AG09319 (cell line): ENCODE data around the gene DQX1.

Experiments
- DNase-seq: peaks from one replicate; pipeline ENCODE4 v3.0.0-alpha.2; 2010; ENCODE audit warnings: low read depth; ENCODE audit errors: extremely low read depth
- TF ChIP-seq, protein P1 (sequence below): IDR thresholded peaks from 2 replicates; pipeline ENCODE4 v1.5.1; 2011; ENCODE audit warnings: low read depth, mild to moderate bottlenecking, inconsistent platforms, low read length, moderate library complexity

The DQX1 gene

DNA sequence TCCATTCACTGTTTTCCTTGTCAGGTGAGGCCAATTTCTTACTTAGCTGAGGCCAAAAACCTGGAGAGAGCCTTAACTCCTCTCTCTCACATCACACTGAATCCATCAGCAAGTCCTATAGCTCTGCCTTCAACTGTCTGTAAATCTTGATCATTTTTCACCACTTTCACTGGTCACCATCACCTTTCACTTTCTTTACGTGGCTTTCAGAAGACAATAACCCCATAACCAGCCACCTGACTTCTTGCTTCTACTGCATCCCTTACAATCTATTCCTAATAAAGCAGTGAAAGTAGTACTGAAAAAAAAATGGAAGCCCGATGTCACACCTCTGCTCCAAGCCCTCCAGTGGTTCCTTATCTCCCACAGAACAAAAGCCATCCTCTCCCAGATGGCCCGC is 20.0 kb upstream of the DQX1 start:
- DNase-seq = no peak
- TF ChIP-seq, protein P1, sequence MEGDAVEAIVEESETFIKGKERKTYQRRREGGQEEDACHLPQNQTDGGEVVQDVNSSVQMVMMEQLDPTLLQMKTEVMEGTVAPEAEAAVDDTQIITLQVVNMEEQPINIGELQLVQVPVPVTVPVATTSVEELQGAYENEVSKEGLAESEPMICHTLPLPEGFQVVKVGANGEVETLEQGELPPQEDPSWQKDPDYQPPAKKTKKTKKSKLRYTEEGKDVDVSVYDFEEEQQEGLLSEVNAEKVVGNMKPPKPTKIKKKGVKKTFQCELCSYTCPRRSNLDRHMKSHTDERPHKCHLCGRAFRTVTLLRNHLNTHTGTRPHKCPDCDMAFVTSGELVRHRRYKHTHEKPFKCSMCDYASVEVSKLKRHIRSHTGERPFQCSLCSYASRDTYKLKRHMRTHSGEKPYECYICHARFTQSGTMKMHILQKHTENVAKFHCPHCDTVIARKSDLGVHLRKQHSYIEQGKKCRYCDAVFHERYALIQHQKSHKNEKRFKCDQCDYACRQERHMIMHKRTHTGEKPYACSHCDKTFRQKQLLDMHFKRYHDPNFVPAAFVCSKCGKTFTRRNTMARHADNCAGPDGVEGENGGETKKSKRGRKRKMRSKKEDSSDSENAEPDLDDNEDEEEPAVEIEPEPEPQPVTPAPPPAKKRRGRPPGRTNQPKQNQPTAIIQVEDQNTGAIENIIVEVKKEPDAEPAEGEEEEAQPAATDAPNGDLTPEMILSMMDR = no peak

DNA sequence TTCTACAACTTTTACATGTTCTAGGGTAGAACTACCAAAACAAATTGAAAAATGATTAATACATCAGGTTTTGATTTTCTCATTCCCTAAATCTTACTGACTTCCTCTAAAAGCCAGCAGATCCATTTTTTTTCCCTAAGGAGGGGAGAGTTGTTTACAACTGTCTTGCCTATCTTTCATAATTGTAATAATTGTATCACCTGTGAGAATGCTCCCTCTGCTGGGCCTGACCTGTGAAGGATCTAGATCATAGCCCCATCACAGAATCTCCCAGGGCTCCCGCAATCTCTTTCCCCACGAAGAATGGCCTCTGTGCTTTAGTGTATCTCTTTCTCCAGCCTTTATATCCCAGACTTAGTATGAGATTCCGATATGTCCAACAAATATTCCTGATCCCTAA is 18.6 kb upstream of the DQX1 start:
- TF ChIP-seq, protein P1 = no peak
- DNase-seq = no peak

DNA sequence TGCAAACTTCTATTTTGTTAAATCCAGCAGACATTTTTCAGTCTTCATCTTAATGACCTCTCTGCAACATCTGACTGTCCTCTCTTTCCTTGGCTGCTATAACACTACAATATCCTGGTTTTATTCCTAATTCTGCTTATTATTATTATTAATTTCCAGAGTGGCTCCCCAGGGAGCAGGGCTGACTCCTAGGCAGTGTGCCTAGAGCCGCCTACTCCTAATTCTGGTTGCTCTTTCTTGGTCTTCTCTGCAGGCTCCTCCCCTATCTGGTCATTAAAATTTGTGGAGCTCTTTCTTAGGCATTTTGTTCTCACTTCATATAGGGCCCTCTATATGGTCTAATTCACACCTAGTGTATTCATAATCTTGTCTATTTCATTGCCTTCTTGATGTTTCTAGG is 16.9 kb upstream of the DQX1 start:
- DNase-seq = no peak
- TF ChIP-seq, protein P1 = no peak

DNA sequence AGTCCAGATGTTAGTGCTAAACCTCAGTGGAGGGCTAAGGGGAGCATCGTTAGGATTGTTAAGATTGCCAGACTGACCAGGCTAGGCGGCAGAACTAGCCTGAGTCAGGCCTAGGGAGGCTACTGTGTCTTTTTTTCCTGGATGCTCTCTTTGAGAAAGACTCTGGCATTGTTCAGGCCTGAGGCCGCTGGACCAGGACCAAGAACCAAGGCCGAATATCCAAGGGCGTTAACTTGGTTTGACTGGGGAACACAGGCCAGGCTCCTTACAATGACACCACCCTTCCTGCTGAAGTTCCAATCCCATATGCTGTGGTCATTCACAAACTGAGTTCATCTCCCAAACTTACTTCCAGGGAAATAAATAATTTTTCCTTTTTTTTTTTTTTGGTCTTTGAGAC is 14.3 kb upstream of the DQX1 start:
- TF ChIP-seq, protein P1 = no peak
- DNase-seq = no peak

DNA sequence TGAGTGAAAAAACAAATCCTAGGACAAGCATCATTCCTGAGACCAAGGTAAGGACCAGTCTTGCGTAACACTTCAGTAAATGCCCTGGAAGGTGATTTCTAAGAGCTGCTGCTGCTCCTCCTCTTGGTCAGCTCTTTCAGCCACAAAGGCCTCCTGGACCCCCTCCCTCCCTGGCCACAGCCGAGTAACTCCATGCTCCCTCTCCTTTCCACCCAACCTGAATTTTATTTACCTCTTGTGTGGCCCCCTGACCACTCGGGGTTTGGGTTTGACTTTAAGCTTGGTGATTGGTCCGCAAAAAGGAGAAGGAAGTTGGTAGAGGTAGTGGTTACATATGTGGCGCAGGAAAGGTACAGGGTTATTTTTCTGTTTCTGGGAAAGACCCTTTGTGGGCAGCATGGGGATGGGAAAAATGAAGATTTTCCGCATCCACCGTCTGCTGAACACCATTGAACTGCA is 12.9 kb upstream of the DQX1 start:
- TF ChIP-seq, protein P1 = no peak
- no peak for DNase-seq

DNA sequence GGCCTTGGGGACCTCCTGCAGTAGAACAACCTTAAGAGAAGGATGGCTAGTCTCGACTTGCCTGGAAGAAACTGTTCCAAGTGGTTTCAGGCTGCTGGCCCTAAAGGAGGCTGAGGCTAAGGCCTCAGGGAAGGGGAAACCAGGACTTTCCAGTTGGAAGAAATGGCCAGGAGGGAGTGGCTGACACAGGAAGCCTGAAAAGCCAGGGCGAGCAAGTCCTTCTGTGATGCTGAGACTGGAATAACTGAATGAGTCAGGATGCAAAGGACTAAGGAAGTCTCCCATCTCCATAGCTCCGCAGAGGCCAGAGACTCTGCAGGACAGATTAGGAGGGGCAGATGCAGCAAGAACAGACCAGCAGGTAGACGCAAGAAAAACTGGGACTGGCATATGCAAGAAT is 11.1 kb upstream of the DQX1 start:
- no peak for DNase-seq
- TF ChIP-seq, protein P1 = no peak

DNA sequence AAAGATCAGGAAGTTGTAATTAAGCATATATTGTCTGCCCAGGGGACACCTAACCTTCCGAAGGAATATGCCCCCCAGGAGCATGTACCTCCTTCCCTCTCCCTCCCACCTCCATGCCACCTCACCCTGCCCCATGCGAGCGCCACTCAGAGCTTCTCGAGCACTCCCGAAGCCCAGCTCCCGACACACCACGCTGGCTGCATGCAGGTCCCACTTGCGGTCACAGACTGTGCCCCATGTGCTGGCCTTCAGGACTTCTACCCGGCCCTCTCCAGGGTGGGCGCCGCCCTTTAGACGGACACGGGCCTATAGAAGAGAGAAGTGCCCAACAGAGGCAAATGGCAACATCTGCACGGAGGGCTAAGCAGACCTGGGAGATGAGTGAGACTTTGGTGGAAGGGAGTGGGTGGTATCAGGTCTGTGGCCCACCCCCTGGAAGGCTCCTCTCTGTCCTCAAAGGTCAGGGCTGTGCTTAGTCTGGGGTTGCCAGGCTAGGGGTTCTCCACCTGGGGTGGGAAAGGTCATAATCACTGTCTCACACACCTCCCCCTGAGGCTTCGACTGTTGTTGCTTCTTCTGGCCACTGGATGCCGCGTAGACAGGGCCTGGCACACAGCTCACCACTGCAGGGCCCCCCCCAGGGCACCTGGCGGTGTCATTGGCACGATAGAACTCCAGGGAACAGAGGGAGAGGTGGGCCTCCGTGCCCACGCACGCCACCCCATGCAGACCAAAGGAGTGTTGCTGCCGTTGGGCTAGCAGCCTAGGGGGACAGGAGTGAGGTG is 10.3 kb upstream of the DQX1 start:
- no peak for DNase-seq
- TF ChIP-seq, protein P1 = no peak
